ENCODE data around the gene RAB23.

GRCh38 chr6:57222743-57223077 is 603 bp upstream of the RAB23 start:
- TF ChIP-seq CTCF (IDR thresholded peaks at IDR 0.05; ENCODE audit: borderline replicate concordance, extremely low read depth, low read length, poor library complexity, severe bottlenecking): no peak
- TF ChIP-seq EZH2 (IDR thresholded peaks at IDR 0.05; ENCODE audit: borderline replicate concordance, low read depth, low read length, severe bottlenecking): no peak
